OCI-LY1 (cell line): Measurements from ENCODE around the gene AP3D1.
"Not testable (repeated sequence)": the region's sequence is repeated elsewhere in the genome, so short reads cannot be mapped to it uniquely, and the experiment has no call there.

Experiments
- H2AFZ ChIP-seq: fragments of 200-600 bp; sonication (generic), shearing (Covaris generic); 2 replicates; pipeline ENCODE4 v1.6.0; 2014; ENCODE audit warnings: antibody characterized with exemption, mild to moderate bottlenecking, low read length
- H3F3A ChIP-seq: fragments of 200-600 bp; sonication (generic), shearing (Covaris generic); 2 replicates; pipeline ENCODE4 v1.6.0; 2014; ENCODE audit warnings: mild to moderate bottlenecking, antibody characterized with exemption, low read length, moderate library complexity; ENCODE audit not compliant: insufficient read depth
- H3K27ac ChIP-seq: fragments of 200-600 bp; sonication (generic); 2 replicates; pipeline ENCODE4 v1.5.1; 2014; ENCODE audit warnings: low read length, mixed run types, mild to moderate bottlenecking, low read depth; ENCODE audit not compliant: poor library complexity, severe bottlenecking
- H3K27me3 ChIP-seq: fragments of 200-600 bp; sonication (generic); 2 replicates; pipeline ENCODE4 v1.6.0; 2014; ENCODE audit warnings: antibody characterized with exemption, mild to moderate bottlenecking, low read length, moderate library complexity; ENCODE audit not compliant: insufficient read depth
- H3K36me3 ChIP-seq: fragments of 200-600 bp; sonication (generic); 2 replicates; pipeline ENCODE4 v1.6.1; 2014; ENCODE audit warnings: mild to moderate bottlenecking, antibody characterized with exemption, low read length, moderate library complexity, mixed read lengths; ENCODE audit not compliant: insufficient read depth
- H3K4me1 ChIP-seq: fragments of 200-600 bp; sonication (generic); 2 replicates; pipeline ENCODE4 v1.5.1; 2014; ENCODE audit warnings: mild to moderate bottlenecking, low read length, moderate library complexity; ENCODE audit not compliant: insufficient read depth, severe bottlenecking
- H3K4me2 ChIP-seq: fragments of 200-600 bp; sonication (generic), shearing (Covaris generic); 2 replicates; pipeline ENCODE4 v1.6.1; 2014; ENCODE audit warnings: low read length
- H3K4me3 ChIP-seq: fragments of 200-600 bp; sonication (generic); 2 replicates; pipeline ENCODE4 v1.5.1; 2014; ENCODE audit warnings: low read length, low read depth, mild to moderate bottlenecking, mixed read lengths; ENCODE audit not compliant: poor library complexity, severe bottlenecking
- H3K79me2 ChIP-seq: fragments of 200-600 bp; shearing (Covaris generic); 2 replicates; pipeline ENCODE4 v1.6.1; 2016; ENCODE audit warnings: mixed run types, low read length, mixed read lengths; ENCODE audit not compliant: insufficient read depth
- H3K9ac ChIP-seq: fragments of 200-600 bp; sonication (generic), shearing (Covaris generic); 2 replicates; pipeline ENCODE4 v1.6.1; 2014; ENCODE audit warnings: mild to moderate bottlenecking, low read length, mixed read lengths
- H3K9me2 ChIP-seq: fragments of 200-600 bp; sonication (generic), shearing (Covaris generic); 2 replicates; pipeline ENCODE4 v1.6.1; 2014; ENCODE audit warnings: low read depth, mild to moderate bottlenecking, low read length, mixed read lengths
- H3K9me3 ChIP-seq: fragments of 200-600 bp; shearing (Covaris generic); 2 replicates; pipeline ENCODE4 v1.6.1; 2014; ENCODE audit warnings: low read length, mixed read lengths
- H4K20me1 ChIP-seq: fragments of 200-600 bp; sonication (generic), shearing (Covaris generic); 2 replicates; pipeline ENCODE4 v1.6.0; 2016; ENCODE audit warnings: mild to moderate bottlenecking, low read length; ENCODE audit not compliant: insufficient read depth
- EZH2 ChIP-seq: fragments of 200-600 bp; sonication (generic), shearing (Covaris generic); IDR thresholded peaks from 2 replicates; pipeline ENCODE4 v1.8.0; 2017; ENCODE audit warnings: borderline replicate concordance, mixed run types, mild to moderate bottlenecking, antibody characterized with exemption, low read length, moderate library complexity, mixed read lengths
- TF ChIP-seq, protein P1 (sequence below): fragments of 200-600 bp; sonication (generic), shearing (Covaris generic); IDR thresholded peaks from 2 replicates; pipeline ENCODE4 v1.5.1; 2017; ENCODE audit warnings: mild to moderate bottlenecking, antibody characterized with exemption, low read length, moderate library complexity, mixed read lengths

AP3D1 gene

GRCh38 chr19:2129892-2130770, 21.2 kb downstream of the AP3D1 start:
- peaks cover 20% of the 10 kb centered on the region for H3K36me3 ChIP-seq
- H2AFZ ChIP-seq: no peak overlapping the region
- H3K4me3 ChIP-seq: no peak overlapping the region
- H3K27me3 ChIP-seq: no peaks in the 10 kb centered on the region
- H3K27ac ChIP-seq: no peak overlapping the region
- H3K79me2 ChIP-seq: no peaks in the 10 kb centered on the region
- no peaks in the 10 kb centered on the region for H4K20me1 ChIP-seq
- no peaks in the 10 kb centered on the region for H3K9me3 ChIP-seq
- no peak overlapping the region for H3K9ac ChIP-seq
- no peaks in the 10 kb centered on the region for H3K4me1 ChIP-seq
- H3K9me2 ChIP-seq: no peaks in the 10 kb centered on the region
- no peaks in the 10 kb centered on the region for H3F3A ChIP-seq
- TF ChIP-seq, protein P1, sequence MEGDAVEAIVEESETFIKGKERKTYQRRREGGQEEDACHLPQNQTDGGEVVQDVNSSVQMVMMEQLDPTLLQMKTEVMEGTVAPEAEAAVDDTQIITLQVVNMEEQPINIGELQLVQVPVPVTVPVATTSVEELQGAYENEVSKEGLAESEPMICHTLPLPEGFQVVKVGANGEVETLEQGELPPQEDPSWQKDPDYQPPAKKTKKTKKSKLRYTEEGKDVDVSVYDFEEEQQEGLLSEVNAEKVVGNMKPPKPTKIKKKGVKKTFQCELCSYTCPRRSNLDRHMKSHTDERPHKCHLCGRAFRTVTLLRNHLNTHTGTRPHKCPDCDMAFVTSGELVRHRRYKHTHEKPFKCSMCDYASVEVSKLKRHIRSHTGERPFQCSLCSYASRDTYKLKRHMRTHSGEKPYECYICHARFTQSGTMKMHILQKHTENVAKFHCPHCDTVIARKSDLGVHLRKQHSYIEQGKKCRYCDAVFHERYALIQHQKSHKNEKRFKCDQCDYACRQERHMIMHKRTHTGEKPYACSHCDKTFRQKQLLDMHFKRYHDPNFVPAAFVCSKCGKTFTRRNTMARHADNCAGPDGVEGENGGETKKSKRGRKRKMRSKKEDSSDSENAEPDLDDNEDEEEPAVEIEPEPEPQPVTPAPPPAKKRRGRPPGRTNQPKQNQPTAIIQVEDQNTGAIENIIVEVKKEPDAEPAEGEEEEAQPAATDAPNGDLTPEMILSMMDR: no peak
- TF ChIP-seq EZH2: no peak
- no peak overlapping the region for H3K4me2 ChIP-seq

DNA sequence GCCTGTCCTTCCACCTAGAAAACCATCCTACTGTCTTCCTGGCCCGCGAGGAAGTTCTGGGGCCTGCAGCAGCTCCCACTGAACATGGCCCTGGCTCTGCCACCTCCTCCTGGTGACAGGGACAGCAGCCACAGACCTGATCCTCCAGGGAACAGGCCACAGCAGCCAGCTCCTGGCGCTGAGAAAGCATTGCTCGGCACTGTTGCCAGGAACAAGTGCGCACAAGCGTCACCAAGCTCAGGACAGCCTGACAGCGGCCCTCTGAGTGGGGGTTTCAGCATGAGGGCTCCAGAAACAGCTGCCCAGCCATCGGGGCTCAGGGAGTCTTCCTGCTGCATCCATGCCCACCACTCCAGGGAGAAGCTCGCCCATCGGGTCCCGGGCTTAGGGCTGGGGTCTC, 21.9 kb downstream of the AP3D1 start:
- Histone ChIP-seq H3K9me3 (no peaks in the 10 kb centered on the region), H2AFZ (no peak overlapping the region), H3K9me2 (no peaks in the 10 kb centered on the region), H3K27me3 (no peaks in the 10 kb centered on the region), H3F3A (no peaks in the 10 kb centered on the region), H3K36me3 (peaks cover 20% of the 10 kb centered on the region), H3K4me1 (no peaks in the 10 kb centered on the region), H3K27ac (no peak overlapping the region), H4K20me1 (no peaks in the 10 kb centered on the region), H3K79me2 (no peaks in the 10 kb centered on the region), H3K9ac (no peak overlapping the region), H3K4me2 (no peak overlapping the region), H3K4me3 (no peak overlapping the region)
- TF ChIP-seq, protein P1: no peak
- no peak for TF ChIP-seq EZH2

- H3K9me2 ChIP-seq: no peaks in the 10 kb centered on the region
- no peaks in the 10 kb centered on the region for H3K79me2 ChIP-seq
- H3K4me1 ChIP-seq: no peaks in the 10 kb centered on the region
- H3K9me3 ChIP-seq: no peaks in the 10 kb centered on the region
- H3K27me3 ChIP-seq: no peaks in the 10 kb centered on the region
- no peak overlapping the region for H3K4me3 ChIP-seq
- no peaks in the 10 kb centered on the region for H4K20me1 ChIP-seq
- no peaks in the 10 kb centered on the region for H3F3A ChIP-seq
- H3K36me3 ChIP-seq: peaks cover 20% of the 10 kb centered on the region
- no peak overlapping the region for H3K27ac ChIP-seq
- H2AFZ ChIP-seq: no peak overlapping the region
- H3K4me2 ChIP-seq: no peak overlapping the region
- TF ChIP-seq, protein P1: no peak
- no peak for TF ChIP-seq EZH2
- no peak overlapping the region for H3K9ac ChIP-seq
These were observed 22.3 kb downstream of the AP3D1 start for GRCh38 chr19:2129022-2129421.

DNA sequence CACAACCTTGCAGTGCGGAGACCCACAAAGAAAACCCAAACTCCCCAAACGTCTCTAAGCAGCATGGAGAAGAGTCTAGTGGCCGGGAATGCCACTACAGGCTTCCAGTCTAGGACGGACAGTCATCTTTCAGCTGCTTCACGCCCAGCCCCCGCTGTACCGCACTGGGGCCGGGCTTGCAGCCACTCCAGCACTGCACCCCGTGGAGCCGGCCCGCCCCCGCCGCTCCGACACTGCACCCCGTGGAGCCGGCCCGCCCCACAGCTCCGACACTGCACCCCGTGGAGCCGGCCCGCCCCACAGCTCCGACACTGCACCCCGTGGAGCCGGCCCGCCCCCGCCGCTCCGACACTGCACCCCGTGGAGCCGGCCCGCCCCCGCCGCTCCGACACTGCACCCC, 23.1 kb downstream of the AP3D1 start:
- not testable (repeated sequence) for H3K4me3 ChIP-seq, H3K9me2 ChIP-seq, H3K9ac ChIP-seq, H3K9me3 ChIP-seq, H3K4me2 ChIP-seq, H3F3A ChIP-seq, H3K79me2 ChIP-seq, H3K27me3 ChIP-seq, H3K27ac ChIP-seq, H3K4me1 ChIP-seq, H4K20me1 ChIP-seq, H2AFZ ChIP-seq
- peaks cover 20% of the 10 kb centered on the region for H3K36me3 ChIP-seq
